AG09319 (cell line): Measurements from ENCODE around the gene TMEM31.

Experiments
- DNase-seq: peaks from one replicate; pipeline ENCODE4 v3.0.0-alpha.2; 2010; ENCODE audit warnings: low read depth; ENCODE audit errors: extremely low read depth
- TF ChIP-seq, protein P1 (sequence below): IDR thresholded peaks from 2 replicates; pipeline ENCODE4 v1.5.1; 2011; ENCODE audit warnings: low read depth, mild to moderate bottlenecking, inconsistent platforms, low read length, moderate library complexity

Gene TMEM31, protein sequence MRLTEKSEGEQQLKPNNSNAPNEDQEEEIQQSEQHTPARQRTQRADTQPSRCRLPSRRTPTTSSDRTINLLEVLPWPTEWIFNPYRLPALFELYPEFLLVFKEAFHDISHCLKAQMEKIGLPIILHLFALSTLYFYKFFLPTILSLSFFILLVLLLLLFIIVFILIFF

DNA sequence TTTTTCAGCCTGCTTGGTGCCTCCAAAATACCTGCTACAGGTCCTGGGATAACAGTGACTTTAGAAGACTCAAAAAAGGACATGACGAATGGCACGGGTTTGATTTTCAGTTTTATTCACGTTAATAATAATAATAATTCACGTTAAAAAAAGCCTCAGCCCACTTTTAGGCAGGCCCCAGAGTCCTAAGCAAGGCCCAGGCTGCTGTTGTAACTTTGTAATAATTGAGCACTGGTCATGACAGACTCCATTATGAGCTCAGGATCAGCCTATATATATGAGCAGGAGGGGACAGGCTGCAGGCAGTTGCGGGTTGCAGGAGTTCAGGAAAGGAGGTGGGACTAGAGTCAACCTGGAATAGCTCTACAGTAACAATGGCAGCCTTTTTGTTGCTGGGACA lies at the start of gene TMEM31:
Gene TMEM31, plus strand, starts transcription at position 301 of the 400 bp plus-strand sequence. CDS start 1,350 bp downstream, outside the sequence.
- TF ChIP-seq, protein P1, sequence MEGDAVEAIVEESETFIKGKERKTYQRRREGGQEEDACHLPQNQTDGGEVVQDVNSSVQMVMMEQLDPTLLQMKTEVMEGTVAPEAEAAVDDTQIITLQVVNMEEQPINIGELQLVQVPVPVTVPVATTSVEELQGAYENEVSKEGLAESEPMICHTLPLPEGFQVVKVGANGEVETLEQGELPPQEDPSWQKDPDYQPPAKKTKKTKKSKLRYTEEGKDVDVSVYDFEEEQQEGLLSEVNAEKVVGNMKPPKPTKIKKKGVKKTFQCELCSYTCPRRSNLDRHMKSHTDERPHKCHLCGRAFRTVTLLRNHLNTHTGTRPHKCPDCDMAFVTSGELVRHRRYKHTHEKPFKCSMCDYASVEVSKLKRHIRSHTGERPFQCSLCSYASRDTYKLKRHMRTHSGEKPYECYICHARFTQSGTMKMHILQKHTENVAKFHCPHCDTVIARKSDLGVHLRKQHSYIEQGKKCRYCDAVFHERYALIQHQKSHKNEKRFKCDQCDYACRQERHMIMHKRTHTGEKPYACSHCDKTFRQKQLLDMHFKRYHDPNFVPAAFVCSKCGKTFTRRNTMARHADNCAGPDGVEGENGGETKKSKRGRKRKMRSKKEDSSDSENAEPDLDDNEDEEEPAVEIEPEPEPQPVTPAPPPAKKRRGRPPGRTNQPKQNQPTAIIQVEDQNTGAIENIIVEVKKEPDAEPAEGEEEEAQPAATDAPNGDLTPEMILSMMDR, result no peak
- no peak for DNase-seq

DNA sequence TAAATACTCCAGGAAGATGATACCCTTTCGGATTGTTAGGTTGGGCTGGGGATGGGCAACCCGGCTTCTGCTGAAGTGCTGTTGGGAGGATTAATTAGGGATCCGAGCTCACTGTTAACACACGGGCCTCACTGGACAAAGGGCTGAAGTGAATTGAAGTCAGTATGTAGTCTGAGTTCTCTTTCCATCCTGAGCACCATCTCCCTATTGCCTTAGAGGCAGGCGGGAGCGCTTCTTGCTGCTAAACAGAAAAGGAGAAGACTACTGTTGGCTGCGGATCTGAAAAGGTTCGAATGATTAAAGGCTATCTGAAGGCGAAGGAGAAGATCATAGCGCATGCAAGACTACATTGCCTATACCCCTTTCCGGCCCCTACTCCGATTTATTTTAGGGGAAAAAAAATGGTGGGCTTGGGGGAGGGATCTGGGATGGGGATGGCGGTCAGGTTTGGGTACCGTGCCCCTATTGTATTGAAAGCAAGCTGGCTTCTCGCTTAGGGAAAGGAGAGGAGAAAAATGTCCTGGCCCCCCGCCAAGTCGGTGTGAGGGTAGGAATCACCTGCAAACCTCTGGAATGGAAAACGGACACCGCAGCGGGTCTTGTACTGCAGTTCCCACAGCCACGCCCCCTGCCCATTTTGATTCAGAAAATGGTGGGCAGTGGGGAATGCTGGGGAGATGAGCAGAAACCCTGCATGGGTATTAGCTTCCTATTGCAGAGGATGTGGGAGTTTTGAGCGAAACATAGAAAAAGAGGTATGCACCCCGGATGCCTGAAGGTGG lies 46.5 kb upstream of the TMEM31 start:
- DNase-seq, result no peak
- TF ChIP-seq, protein P1, result no peak

DNA sequence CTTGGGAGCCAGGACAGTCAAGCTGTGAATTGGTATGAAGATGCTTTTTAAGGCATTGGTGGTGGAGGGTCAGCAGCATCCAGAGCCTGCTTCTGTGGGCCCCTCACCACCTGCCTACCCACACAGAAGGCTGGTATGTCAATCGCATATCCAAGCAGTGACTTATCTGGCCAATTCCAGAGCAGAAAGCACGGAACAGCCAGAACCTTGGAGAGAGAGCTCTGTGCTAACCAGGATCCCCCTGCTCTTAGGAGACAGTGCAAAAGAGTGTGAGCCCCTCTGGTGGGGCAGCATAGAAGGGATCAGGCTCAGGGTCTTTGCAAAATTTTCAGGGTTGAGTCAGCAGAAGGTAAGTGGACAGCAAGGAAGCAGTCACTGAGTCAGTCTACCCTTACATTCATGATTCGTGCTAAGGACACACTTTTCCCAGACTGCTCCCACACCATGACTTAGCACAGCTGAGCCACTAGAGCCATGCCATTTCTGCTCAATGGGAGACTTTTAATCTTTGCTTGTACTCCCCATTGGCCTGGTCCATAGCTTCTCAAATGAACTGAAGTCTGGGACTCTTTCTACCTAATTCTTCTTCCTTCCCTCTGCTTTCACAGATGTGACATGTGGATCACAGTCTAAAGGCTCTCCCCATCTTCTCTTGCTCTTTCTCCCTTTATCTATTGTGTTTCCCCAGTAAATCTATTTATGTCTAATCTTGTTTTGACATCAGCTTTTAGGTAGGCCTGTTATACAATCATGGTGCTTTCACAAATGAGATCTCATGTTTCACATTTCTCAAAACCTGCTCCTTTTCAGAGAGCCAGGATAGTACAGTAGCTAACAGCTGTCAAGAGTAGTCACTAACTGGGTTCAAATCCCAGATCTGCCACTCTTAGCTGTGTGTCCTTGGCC lies 44.3 kb upstream of the TMEM31 start:
- TF ChIP-seq, protein P1, result no peak
- DNase-seq, result no peak

DNA sequence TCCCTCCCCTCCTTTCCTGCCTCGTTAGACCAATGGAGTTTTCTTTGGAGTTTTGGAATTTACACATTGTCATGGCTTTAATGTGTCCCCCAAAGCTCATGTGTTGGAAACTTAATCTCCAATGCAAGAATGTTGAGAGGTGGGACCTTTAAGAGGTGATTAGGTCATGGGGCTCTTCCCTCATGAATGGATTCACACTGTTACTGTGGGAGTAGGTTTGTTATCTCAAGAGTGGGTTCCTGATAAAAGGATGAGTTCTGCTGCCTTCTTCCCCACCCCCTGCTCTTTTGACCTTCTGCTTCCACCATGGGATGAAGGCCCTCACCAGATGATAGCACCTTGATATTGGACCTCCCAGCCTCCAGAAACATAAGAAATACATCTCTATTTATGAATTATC lies 41.0 kb upstream of the TMEM31 start:
- no peak for DNase-seq
- TF ChIP-seq, protein P1, result no peak

DNA sequence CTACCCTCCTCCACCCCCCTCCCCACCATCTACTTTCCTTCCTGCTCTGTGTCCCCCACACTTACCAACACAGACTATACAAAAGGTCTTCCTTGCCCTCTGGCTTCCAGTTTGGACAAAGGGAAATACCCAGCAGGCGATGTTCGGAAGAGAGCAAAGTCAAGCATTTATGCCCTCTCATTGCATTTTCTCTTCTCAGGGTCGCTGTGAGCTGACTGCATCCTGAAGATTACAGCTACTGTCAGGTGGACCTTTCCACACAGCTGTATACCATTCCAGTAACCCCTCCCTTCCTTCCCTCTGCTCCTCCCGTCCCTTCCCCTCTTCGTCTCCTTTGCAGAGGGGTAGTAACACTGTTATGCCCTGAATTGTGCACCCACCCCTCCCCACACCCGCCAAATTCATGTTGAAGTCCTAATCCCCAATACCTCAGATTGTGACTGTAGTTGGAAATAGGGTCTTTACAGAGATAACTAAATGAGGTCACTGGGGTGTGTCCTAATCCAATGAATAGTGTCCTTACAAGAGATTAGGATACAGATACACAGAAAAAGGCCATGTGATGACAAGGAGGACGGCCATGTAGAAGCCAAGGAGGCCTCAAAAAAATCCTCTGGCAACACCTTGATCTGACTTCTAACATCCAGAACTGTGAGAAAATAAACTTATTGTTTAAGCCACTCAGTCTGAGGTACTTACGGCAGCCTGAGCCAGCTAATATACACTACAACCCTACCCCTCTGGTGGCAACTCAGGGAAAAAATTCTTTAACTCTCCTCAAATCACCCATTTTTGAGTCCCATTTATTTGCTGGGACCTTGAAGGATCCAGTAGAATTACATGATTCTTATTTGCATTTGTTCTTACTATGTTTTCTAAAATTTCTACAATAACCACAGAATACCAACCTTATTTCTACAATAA lies 35.9 kb upstream of the TMEM31 start:
- TF ChIP-seq, protein P1, result no peak

DNA sequence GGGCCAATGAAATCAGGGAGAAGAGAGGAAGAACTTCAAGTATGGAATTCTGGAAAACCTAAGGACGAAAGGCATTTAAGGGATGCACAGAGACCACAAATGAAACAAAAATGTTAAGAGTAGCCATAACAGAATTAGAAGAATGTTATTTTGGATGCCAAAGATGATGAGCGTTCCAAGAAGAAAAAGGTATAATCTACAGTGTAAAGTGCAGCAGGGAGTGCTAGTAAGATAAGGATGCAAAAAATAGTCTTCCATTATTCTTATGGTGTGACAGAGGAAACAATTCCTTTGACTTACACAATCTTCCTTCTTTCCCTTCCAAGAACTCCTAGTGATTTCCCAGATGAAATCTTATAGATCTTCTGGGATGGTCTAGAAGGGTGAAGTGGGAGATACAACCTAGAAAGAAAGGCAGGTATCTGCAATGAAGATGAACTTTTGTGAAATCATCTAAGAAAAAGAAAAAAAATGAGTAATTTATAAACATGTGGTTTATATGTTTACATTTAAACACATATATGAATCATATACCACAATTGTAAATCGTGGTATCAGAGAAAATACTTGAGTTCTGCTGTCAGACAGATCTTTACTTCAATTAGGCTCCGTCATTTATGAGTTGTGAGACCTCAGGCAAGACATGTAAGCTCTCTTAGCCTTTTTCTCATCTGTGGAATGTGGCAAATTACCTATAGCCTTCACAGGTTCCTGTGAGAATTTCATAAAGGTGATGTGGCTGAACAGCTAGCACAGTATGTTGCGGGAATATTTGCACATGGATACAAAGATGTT lies 32.3 kb upstream of the TMEM31 start:
- TF ChIP-seq, protein P1, result no peak
- no peak for DNase-seq

More for the DNA sequence above, 35.9 kb upstream of the TMEM31 start:
- DNase-seq, result no peak
